ENCODE results near the gene BUB1. TPM values are rescaled to one million over a fixed set of nuclear protein-coding genes. Genes with fewer than 3 reads are reported as not detected.
"Not testable (repeated sequence)": the region's sequence is repeated elsewhere in the genome, so short reads cannot be mapped to it uniquely, and the experiment has no call there.

The BUB1 gene
- total RNA-seq, 1 experiment from 2014 or later, result 82.4 TPM

DNA sequence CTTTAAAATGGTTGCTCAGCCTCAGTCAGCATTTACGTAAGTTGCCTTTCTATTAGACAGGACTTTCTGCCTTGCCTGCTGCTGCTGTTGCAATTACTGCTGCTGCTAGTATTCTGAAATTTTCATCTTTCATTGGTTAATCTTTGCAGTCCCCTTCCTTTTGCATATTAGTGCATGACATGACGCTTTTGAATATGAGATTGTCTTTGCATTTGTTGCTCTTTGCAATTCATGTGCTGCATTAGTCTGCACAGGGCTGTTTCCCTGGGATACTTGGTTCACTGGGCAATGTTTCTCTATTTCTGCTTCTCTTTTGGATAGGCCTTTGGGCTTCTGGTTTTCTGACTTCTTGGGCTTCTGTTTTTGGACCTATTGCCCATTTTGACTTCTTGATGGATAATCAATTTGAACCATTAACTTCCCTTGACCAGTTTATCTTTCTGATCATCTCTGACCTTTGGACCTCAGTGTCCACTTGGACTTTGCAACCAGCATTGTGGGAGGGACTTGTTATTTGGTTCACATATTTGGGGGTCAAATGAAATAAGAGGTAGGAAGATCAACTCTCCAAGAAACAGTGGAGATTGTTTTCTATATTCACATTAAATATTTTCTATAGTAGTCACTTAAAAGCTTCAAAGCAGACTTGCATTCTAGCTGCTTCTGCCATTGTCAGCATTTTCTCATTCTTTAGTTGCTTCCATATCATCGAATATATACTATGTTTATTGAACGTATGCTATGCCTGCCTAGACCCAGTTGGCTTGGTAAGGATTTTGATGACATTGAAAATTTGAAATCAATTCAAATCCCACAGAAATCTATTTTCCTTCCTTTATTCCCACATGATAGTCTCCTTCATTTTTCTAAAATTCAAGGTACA is 12.5 kb upstream of the BUB1 start:
- no peak for DNase-seq (ENCODE audit: low read depth)

DNA sequence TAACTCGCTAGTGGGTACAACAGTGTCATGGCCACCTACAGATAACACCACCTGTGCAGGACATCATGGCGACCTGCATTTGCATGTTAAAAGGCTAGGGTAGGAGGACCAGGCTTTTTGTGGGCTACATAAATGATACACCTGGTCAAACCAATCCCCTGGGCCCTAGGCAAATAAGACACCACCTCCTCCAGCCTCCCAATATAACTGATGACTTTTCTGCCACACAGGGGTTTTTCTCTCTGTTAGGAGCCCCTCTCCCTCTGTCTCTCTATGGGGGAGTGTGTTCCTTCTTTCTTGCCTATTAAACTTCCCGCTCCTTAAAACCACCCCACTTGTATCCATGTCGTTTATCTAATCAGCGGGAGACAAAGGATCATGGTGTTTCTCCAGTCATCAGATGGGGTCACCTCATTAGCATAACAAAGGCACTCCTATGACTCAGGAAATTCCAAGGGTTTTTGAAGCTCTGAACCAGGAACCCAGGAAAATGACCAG is 10.8 kb upstream of the BUB1 start:
- DNase-seq (ENCODE audit: low read depth), result peak; percentile 55

DNA sequence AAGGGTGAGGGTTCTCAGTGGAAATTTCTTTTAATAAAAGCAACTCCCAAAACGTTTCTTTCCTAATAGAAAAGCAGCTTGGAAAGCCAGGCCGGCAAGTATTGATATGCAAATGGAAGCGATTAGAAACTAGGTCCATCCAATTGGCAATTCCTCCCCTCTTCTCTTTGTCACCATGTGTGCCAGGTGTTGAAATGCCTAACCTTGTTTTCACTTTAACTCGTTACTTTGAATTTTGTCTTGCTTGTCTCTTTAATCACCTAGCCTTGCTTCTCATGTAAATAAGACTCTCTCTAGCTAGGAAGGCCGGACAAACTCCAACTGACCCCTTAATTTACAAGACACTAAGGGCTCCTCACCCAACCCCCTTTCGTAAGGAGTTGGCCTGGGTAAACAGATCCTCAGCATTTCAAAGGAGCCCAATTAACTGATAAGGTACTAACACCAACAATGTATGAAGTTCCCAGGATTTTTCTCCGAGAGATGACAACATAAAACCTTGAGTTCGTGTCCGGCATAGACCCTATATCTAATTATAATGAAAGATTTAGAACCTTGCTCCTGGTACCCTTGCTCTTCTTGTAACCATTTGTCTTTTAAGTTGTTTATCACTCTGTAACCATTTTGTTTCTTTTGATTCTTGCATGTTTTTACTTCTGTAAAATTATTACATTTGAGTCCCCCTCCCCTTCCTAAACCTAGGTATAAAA is 10.1 kb upstream of the BUB1 start:
- DNase-seq (ENCODE audit: low read depth), result not testable (repeated sequence)

DNA sequence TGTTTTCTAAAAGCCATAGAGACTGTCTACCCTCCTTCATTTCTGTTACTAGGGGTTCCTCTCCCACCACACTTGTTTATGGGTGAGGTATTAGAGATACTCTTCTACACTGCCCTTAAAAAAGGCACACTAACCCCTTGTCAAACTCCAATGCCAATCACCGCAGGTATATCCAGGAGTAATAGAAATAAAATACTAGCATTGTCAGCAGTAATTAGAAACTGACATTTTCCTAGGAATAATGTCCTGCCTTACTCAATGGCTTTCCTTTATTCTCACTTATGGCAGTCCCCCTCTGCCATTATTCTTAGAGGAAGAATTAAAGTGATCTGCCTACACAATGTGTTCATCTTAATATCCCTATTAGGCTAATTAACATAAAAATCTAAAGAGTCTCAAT is 5.0 kb upstream of the BUB1 start:
- no peak for DNase-seq (ENCODE audit: low read depth)

DNA sequence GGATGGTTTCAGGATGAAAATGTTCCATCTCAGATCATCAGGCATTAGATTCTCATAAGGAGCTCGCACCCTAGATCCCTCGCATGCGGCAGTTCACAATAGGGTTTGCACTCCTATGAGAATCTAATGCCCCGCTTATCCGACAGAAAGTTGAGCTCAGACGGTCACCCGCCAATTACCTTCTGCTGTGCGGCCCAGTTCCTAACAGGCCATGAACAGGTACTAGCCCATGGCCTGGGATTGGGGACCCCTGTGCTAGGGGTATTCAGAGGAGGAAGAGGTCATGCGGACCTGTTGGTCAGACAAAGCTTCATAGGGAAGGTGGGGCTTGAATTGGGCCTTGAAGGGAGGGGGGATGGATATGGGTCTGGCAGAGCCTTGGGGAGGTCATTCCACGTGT is 4.4 kb upstream of the BUB1 start:
- DNase-seq (ENCODE audit: low read depth), result no peak

DNA sequence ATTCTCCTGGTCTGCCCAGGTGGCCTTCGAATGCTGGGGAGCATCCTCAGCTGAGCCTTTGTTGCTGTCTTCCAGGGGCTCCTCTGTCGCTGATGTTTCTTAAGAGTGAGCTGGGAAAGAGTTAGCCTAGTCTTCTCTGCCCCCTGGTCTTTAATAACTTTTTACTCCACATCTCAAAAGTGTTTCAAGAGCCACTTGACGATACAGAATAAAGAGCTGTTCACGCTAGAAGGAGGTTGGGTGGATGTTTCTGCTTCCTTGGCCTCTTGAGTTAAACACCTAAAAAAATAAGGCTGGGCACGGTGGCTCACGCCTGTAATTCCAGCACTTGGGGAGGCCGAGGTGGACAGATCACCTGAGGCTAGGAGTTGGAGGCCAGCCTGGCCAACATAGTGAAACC is 2.8 kb upstream of the BUB1 start:
- DNase-seq (ENCODE audit: low read depth), result no peak

DNA sequence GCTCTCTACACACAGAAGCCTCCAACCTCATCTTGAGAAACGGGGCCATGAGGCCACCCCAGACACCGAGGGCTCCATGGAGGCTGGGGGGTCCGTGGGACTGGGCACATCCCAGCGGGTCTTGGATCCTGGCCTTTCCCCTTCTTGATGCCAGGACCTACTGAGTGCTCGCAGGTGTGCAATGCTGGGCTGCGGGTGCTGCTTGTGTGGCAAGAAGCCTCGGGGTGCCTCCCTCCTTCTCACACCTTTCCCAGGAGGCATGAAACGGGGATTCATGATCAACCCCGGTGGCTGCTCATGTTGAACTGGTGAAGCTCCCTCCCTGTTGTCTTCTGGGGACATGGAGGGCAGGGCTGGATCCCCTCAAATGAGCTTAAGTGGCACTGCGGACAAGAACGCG is 2.0 kb upstream of the BUB1 start:
- DNase-seq (ENCODE audit: low read depth), result no peak

DNA sequence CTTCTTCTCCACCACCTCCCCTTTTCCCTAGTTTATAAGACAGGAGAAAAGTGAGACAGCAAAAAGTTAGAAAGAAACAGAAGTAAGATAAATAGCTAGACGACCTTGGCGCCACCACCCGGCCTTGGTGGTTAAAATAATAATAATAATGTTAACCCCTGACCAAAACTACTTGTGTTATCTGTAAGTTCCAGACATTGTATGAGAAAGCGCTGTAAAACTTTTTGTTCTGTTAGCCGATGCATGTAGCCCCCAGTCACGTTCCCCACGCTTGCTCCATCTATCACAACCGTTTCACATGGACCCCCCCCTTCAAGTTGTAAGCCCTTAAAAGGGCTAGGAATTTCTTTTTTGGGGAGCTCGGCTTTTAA is 1.5 kb upstream of the BUB1 start:
- DNase-seq (ENCODE audit: low read depth), result peak; percentile 40

DNA sequence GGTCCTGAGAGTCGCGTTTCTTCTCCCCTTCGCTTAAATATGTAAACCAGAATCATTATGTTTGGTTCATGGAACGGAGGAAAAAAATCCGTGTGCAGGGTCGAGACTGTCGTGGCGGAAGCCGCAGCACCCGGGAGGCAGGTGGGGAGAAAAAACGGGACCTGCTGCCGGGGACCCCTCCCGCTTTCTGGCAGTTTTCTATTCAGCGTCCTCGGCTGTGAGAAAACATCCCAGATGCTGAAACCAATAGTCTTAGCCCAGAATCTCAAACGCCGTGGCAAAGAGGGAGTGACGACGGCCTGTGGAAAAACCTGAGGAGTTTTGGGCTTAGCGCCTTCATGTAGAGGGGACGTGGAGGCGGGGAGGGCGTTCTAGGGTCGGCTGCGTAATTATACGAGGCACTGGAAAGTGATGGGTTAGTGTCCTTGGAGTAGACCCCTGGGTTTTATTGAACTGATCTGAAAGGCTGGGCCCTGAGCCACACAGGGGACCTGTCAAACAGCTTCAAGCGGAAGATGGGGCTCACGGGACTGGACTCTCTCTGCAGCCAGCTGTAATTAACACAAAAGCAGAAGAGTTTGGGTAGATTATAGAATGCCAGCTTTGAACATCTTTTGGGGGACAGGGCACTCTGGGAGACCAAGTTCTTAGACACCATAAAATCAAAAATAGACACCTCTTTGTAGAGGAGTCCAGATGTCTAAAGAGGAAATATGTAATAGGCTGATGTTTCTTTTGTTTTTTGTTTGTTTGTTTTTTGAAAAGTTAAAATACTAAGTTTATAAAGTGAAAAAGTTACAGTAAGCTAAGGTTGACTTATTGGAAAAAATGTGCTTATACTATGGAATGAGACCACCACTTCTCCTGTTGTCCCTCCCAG is 834 bp upstream of the BUB1 start:
- peak; percentile 37 for DNase-seq (ENCODE audit: low read depth)

DNA sequence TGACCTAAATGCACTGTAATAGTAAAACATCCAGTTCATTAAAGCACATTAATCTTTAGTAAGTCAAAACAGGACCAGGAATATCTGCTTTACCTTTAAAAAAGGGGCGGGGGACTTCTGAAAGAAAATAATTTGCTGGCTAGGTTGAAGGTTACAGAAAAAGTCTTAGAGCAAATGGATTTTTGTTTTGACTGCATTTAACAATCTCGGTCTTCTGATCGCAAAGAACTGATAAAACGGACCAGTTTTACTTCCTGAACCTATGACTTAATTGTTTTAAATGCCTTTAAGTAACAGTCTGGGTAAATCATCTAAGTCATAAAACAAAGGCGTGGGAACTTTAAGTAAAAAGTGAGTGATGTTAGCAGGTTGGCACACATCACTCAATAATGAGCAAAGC is 783 bp downstream of the BUB1 start:
- DNase-seq (ENCODE audit: low read depth), result peak; percentile 14

DNA sequence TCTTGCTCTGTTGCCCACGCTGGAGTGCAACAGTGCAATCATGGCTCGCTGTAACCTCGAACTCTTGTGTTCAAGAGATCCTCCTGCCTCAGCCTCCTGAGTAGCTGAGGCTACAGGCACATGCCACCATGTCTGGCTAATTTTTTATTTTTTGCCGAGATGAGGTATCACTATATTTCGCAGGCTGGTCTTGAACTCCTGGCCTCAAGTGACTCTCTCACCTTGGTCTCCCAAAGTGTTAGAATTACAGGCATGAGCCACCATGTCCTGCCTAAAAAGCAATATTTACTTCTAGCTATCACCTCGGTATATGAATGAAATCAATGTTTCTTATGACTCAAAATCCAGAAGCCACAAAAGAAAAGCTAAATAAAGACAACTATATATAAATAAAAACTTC is 2.2 kb downstream of the BUB1 start:
- no peak for DNase-seq (ENCODE audit: low read depth)

DNA sequence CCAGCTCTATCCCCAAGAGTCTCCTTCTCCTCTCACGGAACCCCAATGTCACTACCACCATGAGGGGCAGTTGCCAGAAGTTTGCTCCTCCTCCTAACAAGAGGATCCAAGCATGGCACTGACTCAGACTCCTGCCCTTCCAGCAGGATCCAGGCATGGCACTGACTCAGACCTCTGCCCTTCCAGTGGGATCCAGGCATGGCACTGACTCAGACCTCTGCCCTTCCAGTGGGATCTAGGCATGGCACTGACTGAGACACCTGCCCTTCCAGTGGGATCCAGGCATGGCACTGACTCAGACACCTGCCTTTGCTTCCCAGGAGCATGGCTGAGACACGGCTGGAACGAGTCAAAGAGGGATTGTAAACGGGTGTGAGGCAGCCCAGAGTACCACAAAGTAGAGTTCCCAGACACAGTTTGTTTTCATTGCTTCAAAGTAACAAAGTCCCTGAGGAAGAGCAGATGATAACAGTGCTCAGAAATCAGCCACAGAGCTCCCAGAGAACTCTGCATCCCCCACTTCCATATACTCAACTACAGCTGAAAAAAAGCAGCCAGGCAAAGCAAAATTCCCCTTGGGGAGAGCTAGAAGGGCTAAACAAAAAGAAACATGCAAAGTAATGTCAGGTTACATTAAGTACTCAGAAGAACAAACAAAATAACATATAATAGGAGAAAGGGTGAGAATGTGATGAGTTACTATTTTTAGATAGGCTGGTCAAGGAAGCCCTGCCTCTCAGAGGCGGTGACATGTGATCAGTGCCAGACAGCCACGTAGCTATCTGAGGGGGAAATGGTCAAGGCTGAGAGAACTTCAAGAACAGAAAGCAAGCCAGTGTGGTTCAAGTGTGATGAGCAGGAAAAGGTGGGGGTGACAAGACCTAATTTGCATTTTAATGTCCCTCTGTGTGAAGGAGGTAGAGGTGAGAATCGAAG is 3.0 kb downstream of the BUB1 start:
- peak; percentile 59 for DNase-seq (ENCODE audit: low read depth)

DNA sequence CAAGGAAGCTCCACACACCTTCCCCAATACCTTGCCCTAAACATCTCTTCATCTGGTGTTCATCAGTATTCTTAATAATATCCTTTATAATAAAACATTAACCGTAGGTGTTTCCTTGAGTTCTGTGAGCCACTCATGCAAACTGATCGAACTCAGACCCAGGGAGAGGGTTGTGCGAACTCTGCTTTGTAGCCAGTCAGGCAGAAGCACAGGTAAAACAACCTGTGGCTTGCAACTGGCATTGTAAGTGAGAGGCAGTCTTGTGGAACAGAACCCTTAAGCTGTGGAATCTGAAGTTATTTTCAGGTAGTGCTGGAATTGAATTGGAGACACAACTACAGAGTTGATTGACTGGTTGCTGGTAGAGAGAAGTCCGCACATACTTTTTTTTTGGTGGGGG is 4.7 kb downstream of the BUB1 start:
- no peak for DNase-seq (ENCODE audit: low read depth)

DNA sequence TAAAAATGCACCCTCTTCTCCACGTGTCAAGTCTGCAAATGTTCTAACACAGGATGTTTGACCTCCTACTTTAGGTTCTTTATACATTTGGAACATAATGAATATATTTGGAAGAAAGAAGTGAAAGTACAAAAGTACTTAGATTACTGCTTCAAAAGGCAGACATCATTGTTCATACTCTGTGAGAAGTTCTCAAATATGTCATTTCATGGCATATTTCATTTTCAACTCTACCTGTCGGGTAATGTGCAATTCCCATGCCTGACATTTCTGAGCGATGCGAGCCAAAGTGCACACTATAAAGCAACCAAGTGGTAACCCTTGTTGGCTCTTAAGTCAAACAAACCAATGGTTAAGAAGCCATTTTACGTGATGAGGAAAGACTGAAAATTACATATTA is 7.0 kb downstream of the BUB1 start:
- DNase-seq (ENCODE audit: low read depth), result no peak

DNA sequence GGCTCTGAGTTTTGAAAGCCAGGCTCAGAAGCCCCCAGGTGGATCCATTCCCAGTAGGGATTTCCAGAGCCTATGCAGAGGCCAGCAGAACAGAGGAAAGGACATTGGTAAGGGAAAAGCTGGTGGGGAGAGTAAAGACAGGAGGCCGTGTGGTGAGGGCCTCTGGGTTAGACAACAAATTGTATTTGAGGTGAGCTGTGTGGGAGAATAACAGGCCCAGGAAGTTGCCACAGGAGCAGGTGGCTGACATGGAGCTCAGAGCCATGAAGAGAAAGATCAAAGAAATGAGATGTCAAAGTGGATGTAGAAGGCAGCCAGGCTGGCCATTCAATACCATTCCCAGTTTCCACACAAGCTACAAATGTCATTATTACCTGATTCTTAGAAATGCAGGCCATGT is 8.8 kb downstream of the BUB1 start:
- DNase-seq (ENCODE audit: low read depth), result no peak

DNA sequence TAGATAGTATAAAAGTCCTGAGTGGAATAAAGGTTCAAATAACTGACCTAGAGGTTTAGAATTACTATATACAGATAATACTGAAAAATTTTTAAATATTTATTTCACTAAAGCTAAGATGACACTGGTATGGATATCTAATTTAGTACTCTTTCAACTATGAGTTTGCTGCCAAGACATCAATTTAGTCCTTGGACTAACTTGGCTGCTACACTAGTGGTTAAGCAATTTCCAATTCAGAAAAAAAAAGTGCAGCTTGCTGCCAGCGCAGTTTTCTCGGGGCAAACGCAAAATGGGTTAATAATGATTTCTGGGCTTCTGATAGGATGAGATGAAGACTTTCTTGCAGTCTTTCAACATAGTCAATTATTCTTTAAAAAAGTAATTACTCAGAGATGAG is 10.8 kb downstream of the BUB1 start:
- DNase-seq (ENCODE audit: low read depth), result no peak

DNA sequence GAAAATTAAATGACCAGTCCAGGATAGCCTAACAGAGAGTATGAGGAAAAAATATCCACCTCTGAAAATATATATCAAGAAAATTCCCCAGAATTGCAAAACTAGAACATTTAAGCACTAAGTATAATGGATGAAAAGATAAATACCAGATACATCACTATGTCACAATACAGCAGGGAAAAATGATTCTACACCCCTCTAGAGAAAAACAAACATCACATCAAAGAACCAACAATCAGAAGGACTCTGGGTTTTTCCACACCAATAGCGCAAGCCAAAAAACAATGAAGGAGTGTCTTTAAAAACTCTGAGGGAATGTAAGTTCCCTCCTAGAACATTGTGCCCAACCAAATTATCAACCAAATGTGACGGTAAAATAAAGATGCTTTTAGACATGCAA is 13.7 kb downstream of the BUB1 start:
- no peak for DNase-seq (ENCODE audit: low read depth)

DNA sequence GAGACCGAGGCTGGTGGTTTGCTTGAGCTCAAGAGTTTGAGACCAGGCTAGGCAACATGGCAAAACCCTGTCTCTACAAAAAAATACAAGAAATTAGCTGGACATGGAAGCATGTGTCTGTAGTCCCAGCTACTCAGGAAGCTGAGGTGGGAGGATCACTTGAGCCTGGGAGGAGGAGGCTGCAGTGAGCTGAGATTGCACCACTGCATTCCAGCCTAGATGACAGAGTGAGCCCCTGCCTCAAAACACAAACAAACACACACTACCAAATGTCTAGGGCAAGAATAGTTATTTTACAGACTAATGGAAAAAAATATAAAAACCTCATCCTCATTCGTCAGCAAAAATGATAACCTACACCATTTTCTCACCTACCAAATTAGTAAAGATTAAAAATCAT is 15.3 kb downstream of the BUB1 start:
- no peak for DNase-seq (ENCODE audit: low read depth)

DNA sequence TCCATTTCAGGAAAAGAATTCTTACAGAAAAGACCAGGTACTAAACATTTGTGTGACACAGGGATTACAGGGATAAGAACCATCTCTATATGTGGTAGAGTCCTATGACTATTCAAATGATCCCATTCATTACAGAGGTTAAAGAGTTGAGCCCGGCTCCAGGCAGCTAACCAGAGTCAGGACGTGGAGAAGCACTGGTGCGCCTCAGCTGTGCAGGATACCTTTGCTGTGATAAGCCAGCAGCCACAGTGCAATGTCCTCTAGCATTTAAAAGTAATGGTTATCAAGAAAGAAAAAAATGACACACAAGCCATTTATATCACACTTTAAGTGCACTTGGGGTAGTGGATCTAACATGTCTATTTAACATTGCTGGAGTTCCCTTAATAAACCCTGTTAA is 17.3 kb downstream of the BUB1 start:
- no peak for DNase-seq (ENCODE audit: low read depth)

DNA sequence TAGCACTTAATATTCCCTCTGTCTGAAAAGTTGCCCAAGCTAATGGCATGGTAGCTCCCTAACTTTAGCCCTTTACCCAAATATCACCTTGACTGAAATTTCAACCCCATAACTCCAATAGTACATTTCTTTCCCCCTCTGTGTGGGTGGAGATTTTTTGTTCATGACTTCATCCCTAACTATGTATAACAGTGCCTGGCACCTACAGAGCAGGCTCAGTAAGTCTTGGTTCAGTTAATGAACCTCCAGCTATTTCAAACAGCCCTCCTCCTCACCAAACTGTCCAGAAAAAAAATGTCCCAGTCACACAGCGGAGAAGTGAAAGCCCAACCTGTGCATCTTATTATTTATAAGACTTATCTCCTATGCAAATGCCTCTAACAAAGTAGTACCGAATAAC is 18.6 kb downstream of the BUB1 start:
- DNase-seq (ENCODE audit: low read depth), result no peak

DNA sequence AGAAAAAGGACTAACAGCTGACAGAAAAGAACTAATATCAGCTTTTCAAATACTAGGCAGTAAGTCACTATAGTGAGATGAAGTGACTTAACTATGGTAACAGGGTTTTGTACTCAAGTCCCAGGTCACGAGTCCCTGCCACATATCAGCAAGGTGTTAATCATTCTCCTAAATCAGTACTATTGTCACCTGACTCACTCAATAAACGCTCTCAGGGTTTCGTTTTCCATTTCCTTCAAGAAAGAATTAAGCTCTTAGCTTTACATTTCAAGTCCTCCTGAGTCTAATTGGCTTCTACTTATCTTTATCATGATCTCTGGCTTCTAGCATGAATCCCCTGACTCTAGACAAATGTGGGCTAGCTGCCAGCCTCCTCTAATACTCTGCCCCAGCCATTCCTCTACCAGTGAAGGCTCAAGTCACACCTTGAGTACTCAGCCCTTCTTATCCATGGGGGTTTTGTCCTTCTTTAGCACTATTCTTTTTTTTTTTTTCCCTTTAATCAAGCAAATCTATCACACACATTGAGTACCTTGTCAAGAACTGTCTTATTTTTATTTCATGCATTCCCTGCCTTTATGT is 20.0 kb downstream of the BUB1 start:
- no peak for DNase-seq (ENCODE audit: low read depth)
